Kidney glomerular epithelial cell (primary cell): ENCODE data around the gene GNG14.
"Not testable (repeated sequence)": the region's sequence is repeated elsewhere in the genome, so short reads cannot be mapped to it uniquely, and the experiment has no call there.

Experiments
- DNase-seq: peaks from one replicate; lab custom pipeline; 2025; lab: John Stamatoyannopoulos, UW

The GNG14 gene

GRCh38 chr19:12667731-12668302, 20.0 kb upstream of the GNG14 start:
- no peak for DNase-seq

- DNase-seq: no peak
Measured at GRCh38 chr19:12668346-12668745, 19.5 kb upstream of the GNG14 start.

GRCh38 chr19:12668932-12669269, 18.9 kb upstream of the GNG14 start:
- no peak for DNase-seq

GRCh38 chr19:12669270-12670158, 18.3 kb upstream of the GNG14 start:
- DNase-seq: peak; percentile 86

- no peak for DNase-seq
Measured at GRCh38 chr19:12670159-12670928, 17.5 kb upstream of the GNG14 start.

GRCh38 chr19:12672744-12673143, 15.1 kb upstream of the GNG14 start:
- no peak for DNase-seq

GRCh38 chr19:12675399-12675798, 12.4 kb upstream of the GNG14 start:
- DNase-seq: no peak

DNA sequence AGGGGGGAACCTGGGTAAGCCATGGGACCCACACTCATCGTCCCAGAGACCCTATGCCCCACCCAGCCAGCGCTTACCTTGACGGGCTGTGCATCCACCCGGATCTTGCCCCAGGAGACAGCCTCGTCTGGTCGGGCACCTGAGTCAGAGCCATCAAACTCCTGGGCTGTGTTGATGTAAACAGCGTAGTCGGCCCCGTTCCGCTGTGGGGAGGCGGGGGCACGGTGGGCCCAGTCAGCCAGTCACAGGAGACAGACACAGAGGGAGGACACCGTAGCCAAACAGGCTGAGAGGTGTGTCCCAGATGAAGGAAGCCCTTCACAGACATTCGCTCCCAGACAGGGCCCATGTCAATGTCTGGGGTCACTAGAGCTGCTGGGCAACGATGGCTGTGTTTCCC, 11.9 kb upstream of the GNG14 start:
- DNase-seq: no peak

DNA sequence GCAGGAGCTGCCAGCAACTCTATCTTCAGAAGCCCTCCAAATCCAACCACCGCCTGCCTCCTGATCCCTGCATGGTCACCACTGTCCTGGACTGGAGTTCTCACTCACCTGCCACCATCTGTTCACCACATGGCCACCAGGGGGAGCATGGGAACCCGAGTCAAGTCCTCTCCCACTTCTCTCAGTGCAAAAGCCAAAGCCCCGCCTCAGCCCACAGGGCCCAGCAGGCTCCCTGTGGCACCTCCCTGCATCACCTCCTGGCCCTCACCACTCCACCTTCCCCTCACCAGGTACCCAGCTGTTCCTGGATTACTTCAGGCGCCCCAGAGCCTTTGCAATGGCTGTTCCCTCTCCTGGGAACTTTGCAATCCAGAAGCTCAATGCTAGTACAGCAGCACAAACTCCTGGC, 11.4 kb upstream of the GNG14 start:
- DNase-seq: peak; percentile 68

- DNase-seq: no peak
Measured at GRCh38 chr19:12676928-12677327, 10.9 kb upstream of the GNG14 start.

DNA sequence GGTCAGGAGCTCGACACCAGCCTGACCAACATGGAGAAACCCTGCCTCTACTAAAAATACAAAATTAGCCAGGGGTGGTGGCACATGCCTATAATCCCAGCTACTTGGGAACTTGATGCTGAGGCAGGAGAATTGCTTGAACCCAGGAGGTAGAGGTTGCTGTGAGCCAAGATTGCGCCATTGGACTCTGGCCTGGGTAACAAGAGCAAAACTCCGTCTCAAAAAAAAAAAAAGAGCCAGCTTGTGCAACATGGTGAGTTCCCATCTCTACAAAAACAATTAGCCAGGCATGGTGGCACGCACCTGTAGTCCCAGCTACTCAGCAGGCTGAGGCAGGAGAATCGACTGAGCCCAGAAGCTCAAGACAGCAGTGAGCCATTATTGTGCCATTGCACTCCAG, 9.8 kb upstream of the GNG14 start:
- not testable (repeated sequence) for DNase-seq

- no peak for DNase-seq
Measured at GRCh38 chr19:12680034-12680433, 7.8 kb upstream of the GNG14 start.

DNA sequence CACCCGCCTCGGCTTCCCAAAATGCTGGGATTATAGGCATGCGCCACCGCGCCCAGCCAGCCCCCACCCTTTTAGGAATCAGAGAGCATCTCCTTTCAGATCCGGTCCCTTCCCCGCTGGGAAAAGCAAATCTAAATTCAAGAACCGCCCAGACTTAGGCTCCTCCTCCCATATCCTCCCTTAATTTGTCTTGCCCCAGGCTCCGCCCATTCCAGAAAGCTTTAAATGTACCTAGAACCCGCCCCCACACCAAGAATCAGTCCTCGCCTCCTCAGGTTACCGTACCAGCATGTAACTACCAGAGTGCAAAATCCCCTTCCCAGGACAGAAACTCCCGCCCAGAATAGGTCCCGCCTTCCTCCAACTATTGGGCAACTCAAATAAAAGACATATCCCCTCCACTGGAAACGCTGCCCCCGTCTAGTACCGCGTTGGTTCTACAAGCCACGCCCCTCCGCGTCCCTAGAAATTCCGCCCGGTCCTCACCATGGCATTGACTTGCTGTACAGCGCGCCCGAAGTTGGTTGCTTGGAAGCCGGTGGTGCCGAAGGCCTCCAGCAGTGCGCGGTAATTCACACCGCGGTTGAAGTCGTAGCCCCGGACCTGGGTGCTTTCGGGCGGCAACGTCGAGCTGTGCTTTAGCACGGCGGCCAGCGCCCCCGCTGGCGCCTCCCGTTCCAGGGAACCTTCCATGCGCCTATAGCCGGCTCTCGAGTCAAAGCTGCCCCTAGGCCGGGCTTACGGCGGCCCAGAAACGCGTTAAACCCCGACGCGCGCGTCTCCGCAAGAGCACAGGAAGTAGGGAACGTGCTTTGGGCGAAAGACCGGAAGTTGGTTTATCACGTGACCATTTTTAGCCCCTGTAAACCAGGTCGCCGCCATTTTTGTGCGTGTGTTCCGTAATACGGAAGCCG, 6.5 kb upstream of the GNG14 start, which contains the start of gene DHPS:
DHPS (minus strand) TSS at position 807 of the 914 bp plus-strand sequence; CDS start at position 693, 114 bp downstream.
- DNase-seq: peak; percentile 96

DNA sequence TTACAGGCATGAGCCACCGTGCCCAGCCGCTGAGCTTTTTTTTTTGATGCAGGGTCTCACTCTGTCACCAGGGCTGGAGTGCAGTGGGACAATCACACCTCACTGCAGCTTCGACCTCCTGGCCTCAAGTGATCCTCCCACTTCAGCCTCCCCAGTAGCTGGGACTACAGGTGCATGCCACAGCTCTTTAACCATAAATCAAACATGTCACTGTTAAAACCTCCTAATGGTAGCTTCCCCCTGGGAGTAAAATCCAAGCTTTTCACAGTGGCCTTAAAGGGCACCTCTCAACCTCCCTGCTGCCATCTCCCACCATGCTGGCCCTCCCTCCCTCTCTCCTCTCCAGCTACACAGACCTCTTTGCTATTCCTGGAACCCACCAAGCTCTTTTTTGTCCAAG, 2.0 kb upstream of the GNG14 start:
- no peak for DNase-seq

- no peak for DNase-seq
Measured at GRCh38 chr19:12689012-12689411, 1.2 kb downstream of the GNG14 start.

GRCh38 chr19:12689581-12690216, 1.9 kb downstream of the GNG14 start:
- DNase-seq: no peak

GRCh38 chr19:12692960-12693359, 5.2 kb downstream of the GNG14 start:
- DNase-seq: no peak

DNA sequence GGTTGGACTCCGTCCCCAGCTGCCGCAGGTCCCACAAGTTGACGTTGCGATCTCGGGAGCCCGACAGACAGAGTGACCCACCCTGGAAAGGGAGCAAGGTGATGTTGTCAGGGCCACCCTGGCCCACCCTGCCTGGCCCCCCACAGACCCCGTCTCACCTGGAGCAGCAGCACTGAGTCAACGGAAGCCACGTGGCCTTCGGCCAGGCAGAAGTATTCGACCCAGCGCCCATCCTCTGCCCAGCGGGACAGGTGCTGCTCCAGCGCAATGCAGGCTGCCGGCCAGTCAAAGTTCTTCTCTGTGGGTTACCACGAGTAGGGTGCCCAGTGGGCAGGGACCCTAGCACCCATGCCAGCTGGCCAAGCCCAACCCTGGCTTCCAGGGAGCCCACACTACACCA, 6.8 kb downstream of the GNG14 start:
- no peak for DNase-seq

GRCh38 chr19:12695096-12695495, 7.3 kb downstream of the GNG14 start:
- no peak for DNase-seq

GRCh38 chr19:12695514-12695913, 7.7 kb downstream of the GNG14 start:
- DNase-seq: no peak

GRCh38 chr19:12695997-12696365, 8.2 kb downstream of the GNG14 start:
- DNase-seq: no peak
